ENCODE results near the gene HSD3B1. TPM values are rescaled to one million over a fixed set of nuclear protein-coding genes. Genes with fewer than 3 reads are reported as not detected.

Gene HSD3B1
- not detected in 2 replicates for total RNA-seq
- polyA plus RNA-seq (2012) = 0.05 TPM

DNA sequence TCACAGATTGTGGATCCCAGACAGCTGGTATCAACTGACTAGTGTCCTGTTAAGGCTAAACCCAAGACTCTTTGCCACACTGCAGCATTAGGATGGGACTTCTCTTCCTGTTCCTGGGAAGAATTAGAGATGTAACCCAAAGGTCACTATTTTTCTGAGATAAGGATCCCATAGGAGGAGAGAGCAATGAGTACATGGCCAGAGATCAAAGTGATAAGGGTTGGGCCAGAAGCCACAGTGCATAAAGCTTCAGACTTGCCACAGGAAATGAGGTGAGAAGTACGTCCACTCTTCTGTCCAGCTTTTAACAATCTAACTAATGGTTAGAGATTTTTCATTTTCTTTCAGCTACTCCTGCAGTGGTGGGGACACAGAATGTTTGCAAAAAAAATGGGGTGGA, at the start of gene HSD3B1:
Gene HSD3B1, plus strand, starts transcription at position 270 of the 400 bp plus-strand sequence. CDS start 267 bp downstream, outside the sequence.
- DNase-seq (ENCODE audit: low read depth) = no peak

DNA sequence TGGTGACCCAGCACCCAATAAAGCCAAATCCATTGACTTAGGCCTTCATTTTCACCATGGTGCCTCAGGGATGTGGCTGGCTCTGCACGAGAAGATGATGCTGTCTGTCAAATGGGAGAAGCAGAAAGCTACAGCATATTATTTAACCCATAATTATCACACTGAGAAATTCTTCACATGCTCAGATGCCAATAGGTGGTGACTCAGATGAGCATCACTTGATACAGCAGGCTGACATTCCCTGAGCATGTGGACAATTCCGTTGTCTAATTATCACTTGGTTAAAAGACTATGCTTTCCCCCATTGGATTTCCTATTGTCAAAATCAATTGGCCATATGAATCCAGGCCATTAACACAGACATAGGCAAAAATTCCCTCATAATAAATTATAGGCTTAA, 44.0 kb upstream of the HSD3B1 start:
- DNase-seq (ENCODE audit: low read depth) = peak; percentile 6

DNA sequence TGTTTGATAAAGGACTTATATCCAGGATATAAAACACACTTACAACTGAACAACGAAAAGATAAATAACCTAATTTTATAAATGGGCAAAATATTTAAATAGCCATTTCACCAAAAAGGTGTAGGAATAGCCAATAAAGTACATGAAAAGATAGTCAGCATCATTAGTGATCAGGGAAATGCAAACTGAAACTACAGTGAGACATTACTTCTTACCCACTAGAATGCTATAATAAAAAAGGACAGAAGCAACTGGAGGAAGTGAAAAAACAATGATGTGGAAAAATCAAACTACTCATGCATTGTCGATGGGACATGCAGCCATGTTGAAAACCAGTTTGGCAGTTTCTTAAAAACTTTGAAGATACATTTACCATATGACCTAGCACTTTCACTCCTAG, 43.4 kb upstream of the HSD3B1 start:
- DNase-seq (ENCODE audit: low read depth) = no peak

DNA sequence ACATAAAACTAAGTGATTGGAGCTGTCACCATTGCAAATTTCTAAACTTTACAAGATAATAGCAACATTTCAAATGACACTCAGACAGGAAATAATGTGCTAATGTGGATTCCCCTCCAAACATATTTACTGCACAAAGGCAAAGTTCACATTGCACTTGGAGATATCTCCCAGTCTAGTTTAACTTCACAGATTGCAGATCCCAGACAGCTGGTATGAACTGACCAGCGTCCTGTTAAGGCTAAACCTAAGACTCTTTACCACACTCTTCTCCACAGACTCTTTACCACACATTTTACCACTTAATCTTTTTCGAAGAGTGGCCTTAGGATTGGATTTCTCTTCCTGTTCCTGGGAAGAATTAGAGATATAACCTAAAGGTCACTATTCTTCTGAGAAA, 40.6 kb upstream of the HSD3B1 start:
- DNase-seq (ENCODE audit: low read depth) = no peak

DNA sequence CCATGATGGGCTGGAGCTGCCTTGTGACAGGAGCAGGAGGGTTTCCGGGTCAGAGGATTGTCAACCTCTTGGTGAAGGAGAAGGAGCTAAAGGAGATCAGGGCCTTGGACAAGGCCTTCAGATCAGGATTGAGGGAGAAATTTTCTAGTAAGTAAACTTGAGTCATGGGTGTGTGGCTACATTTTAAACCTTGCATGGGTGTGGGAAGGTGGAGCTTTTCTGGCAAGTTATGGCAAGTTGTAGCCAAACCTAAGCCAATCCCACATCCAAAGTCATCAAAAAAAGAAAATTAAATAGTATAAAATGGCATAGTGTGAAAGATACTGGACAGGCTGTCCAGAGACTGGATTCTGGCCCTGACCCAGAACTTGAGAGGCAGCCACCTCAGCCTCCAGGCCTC, 39.8 kb upstream of the HSD3B1 start:
- no peak for DNase-seq (ENCODE audit: low read depth)

DNA sequence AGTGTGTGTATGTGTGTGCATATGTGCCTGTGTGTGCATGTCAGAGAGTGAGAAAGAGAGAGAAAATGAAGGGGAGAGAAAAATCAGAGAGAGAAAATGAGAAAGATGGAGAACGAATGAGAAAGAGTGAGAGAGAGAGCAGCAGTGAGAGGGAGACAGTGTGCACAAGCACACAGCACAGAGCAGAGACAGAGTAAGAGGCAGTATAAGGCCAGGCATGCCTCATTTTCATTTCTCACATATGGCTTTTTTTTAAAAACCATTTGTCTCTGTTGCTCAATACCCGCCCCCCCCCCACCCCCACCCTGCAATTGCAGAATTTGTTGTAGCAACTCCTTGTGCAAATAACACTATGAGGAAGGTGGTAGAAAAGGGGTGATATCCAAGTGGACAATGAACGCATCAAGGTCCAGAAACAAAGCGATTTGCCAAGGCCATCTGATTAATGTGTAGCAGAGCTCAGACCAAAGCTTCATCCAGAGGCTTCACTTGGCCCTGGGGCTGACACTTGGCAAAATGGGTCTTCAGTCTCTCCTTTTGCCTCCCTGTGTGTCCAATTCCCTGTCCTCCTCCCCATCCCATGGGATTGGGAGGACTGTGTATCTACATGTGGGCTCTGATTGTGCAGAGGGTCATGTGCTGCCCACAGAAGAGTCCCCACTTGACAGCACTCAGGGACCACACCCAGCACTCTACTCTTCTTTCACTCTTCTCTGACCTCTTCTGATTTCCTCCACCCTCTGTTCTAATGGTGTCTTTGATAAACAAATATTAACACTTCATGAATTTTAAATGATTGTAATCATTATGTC, 38.9 kb upstream of the HSD3B1 start:
- DNase-seq (ENCODE audit: low read depth) = no peak

DNA sequence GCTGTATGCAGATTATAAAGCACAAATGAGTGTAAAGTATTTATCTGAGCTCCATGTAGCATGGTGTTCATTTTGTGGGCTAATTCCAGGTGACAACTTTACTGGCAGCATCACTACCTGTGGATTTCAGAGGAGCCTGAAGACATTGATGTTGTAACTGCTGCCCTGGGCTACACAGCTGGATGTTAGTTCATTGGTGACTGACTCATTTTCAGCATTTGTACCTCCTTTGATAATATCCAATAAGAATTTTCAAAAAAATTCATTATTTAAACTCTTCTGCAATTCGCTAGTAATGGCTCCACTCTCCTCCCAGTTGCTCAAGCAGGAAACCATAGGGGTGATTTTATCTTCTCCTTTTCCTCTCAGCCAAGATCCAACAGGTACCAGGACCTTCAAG, 37.3 kb upstream of the HSD3B1 start:
- no peak for DNase-seq (ENCODE audit: low read depth)

DNA sequence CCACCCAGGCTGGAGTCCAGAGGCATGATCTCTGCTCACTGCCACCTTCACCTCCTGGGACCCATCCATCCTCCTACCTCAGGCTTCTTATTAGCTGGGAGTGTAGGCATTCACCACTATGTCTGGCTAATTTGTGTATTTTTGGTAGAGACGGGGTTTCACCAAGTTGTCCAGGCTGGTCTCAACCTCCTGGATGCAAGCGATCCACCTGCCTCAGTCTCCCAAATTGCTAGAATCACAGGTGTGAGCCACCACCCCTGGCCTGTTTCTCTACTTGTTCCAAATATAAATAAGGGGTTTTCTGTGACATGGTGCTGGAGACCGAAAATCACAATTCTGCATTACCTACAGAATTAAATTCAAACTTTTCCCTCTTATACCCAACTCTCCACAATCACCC, 36.6 kb upstream of the HSD3B1 start:
- no peak for DNase-seq (ENCODE audit: low read depth)

DNA sequence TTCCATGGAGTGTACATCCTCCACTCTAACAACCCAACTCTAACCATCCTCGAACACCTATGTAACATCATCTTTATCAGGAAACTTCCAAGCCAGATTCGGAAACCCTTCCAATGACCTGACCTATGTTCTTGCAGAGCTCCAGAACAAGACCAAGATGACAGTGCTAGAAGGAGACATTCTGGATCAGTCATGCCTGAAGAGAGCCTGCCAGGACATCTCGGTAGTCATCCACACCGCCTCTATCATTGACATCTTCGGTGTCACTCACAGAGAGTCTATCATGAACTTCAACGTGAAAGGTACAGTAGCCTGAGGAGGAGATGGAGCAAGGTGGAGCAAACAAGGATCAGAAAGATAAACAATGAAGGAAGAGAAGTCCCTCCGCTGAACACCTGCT, 36.1 kb upstream of the HSD3B1 start:
- DNase-seq (ENCODE audit: low read depth) = no peak

DNA sequence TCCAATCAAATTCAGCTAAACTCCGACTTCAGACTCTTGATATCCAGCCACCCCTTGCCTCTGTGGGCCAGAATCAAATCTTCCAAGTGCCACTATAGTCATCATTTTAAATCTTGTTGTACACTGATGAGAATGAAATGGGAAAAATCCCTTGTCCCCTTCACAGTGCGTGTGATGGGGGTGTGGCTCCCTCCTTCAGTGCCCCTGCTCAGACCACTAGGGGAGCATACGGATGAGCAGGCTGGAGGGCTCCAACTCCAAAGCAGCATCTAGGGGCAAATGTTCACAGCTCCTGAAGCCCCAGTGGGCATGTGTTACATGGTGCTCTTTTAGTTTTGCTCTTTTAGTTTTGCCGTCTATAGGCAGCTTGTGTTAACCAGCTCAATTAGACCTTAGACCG, 35.4 kb upstream of the HSD3B1 start:
- DNase-seq (ENCODE audit: low read depth) = no peak

DNA sequence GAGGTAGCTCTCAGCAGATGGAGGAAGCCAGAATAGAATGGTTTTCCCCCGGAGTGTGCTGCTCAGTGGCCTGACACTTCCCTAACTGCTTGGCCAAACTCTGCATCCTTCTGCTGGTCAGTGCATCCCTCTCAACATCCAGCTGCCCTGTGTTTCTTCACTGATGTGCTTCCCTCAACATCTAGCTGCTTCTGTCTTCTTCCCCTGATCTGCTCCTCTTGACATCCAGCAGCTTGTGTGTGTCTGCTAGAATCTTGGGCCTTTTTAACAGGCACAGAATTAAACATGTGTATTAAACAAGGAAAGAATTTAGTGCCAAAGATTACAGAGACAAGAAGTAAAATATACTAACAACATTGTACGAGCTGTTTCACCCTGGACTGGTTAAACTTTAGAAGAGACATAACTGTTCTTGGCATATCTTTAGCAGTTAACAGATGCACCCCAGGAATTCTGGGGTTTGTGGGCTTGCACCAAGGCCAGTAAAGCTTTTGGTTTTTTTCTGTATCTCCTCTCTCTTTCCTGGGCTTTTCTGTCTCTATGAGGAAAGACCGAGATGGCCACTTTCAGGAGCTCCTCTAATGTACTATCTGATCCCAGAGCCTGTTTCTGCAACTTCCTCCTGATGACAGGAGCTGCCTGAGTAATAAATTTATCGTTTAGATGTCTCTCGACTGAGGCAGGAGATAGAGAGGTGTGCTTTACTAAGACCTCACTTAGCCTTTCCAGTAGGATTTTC, 34.8 kb upstream of the HSD3B1 start:
- DNase-seq (ENCODE audit: low read depth) = no peak

DNA sequence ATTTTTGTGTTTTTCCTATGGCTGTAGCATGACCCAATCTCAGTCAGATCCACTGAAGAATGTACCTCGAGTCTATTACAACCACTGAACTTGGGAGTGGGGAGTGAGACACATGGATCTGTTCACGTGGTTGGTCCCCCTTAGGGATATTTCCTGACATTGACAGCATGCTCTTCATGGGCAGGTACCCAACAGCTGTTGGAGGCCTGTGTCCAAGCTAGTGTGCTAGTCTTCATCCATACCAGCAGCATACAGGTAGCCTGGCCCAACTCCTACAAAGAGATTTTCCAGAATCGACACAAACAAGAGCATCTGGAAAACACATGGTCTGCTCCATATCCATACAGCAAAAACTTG, 34.2 kb upstream of the HSD3B1 start:
- DNase-seq (ENCODE audit: low read depth) = no peak

DNA sequence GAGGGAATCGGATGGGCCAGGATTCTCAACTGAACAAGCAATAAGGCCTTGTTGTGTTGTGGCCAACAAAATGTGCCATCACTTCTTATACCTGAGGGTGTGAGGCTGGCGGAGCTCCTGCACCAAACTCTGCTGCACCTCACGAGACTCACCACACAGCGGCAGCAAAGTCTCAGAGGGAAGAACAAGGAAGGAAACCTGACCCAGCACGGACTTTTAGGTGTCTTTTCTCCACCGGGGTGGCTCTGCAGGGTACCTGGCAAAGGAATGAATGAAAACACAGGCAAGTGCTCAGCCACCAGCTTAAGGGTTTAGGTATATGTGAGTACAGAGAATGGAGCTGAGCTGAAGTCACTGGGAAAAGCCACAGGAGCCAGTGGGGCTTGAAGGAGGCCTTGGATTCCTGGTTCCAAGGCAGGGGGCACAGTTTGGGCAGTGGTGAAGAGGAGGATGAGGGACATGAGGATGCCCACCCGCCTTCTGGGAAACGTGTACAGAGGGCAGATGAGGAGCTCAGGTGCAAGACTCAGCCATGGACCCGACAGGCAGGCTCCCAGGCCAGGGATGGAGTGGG, 31.1 kb upstream of the HSD3B1 start:
- peak; percentile 47 for DNase-seq (ENCODE audit: low read depth)

DNA sequence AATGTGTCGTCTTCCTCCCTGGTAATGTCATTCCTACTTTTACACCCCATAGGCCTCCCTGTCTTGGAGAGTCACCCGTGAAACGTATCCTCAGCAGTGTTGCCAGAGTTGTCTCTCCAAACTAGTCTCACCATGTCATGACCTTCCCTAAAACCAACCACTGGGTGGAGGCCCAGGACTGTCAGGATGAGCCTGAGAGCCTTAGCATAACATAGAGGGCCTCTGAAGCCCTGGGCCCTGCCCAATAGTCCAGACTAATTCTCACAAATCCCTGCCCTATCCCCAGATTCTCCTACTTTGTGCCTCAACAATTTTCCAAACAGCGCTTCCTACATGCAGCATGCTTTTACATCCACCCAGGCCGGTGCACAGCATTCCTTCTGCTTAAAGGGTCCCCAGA, 29.3 kb upstream of the HSD3B1 start:
- no peak for DNase-seq (ENCODE audit: low read depth)

DNA sequence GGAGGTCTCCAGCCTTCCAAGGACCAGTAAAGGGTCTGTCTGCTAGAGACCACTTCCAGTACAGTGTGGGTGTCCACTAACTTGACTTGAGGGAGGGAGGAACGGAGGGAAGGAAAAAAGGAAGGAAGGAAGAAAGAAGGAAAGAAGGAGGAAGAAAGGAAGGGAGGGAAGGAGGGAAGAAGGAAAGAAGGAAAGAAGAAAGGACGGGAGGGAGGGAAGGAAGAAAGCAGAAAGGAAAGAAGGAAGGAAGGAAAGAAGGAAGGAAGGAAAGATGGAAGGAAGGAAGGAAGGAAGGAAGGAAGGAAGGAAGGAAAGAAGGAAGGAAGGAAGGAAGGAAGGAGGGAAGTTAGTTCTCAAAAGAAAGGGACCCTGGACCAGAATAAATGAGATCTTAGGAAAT, 26.8 kb upstream of the HSD3B1 start:
- no peak for DNase-seq (ENCODE audit: low read depth)

DNA sequence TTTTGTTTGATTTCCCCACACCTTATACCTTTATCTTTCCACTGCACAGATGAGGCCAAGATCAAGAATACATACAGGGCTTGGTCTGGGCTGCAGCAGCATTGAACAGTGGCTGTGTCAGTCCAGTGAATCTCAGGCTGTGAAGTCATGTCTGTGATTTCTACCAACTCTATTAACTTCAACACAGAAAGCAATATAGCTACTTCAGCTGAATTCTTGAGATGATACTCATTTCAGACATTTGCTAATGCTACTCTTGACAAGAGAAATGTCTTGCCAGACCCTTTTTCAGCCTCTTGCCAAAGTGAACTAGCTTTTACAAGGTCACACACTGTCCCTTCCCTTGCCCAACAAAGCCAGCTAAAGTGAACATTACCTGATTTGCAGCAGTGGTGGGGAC, 25.1 kb upstream of the HSD3B1 start:
- no peak for DNase-seq (ENCODE audit: low read depth)

DNA sequence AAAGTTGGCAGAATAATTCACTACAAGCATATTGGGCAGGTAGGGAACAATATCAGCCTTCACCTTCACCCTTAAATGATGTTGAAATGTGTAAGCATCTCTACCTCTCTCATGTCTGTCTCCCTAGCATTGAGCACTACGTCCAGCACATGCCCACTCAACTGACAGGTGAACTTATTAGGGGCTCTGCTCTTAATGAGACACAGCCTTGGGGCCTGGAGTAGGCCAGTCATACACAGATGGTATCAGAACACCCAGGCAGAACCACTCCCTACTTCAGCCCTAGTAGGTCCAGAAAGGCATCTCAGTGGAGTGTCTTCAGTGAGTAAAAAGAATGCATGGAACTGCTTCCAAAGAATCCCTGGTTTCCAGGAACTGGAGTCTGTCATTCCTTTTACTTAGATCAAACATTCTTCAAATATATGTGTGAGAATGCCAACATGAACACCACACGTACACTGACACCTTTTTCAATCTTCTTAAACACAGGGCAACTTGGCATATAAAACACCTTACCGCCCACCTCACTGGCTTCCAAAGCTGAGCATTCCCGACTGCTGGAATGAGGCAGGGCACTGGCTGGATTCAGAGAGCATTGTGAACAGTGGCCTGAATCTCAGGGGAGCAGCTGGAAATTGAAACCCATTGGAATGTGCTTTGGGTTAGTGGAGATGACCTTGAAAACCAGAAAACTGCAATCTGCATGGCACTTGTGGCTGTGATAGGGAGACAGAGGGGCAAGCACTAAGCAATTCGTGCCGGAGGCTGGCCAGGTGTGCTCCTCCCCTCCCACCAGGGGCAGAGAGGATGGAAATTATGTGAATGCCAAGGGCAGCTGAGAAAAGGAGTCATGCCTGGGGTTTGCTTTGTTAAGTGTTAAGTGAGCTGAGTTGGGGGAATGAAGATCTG, 24.2 kb upstream of the HSD3B1 start:
- DNase-seq (ENCODE audit: low read depth) = peak; percentile 9

DNA sequence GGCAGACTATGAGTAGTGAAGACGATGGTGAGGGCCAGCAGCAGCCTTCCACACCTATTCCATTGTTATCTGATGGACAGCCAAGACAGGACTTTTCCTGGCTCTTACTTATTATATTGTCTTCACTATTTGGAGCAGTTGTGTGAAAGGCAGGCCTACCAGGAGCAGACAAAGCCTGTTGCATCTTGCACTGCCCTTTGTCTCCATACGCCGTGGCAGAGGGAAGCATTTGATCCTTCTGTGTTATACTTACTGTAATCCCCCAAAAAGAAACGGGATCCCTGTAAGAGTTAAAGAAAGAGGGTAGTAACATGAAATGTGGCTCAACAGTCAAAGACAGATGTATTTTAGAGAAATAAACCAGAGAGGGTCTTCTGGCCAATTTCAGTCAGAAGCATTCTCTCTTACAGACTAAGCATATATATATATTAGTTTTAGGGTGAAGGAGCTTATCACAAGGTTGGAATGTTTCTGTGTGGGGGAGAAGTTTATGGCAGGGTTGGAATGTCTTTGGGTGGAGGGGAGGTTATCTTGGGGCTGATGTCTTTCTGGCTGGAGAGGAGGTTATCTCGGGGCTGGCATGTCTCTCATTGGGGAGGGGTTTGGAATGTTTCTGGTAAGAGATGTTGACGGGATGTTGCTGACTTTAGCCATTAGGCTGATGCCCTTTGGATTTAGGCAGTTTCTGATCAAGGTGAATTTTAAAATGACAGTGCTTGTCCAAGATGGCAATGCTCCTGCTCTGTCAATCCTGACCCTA, 23.4 kb upstream of the HSD3B1 start:
- DNase-seq (ENCODE audit: low read depth) = no peak

DNA sequence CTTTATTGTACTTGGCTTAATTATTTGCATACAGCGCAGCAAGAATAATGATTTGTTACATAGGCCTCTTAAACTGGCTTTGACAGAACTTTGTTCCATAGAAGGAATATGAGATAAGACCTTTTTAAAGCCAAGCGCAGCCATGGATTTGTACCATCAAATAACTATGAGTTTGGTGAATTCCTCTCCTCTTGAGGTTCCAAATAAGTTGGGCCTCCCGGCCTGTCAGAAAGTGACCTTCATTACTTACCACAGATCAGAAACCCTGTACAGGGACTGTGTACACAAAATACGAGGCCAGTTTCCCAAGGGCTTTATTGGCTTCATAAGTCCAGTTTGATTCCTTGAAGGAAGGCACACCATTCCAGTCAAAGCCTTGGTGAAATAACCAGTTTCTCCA, 21.8 kb upstream of the HSD3B1 start:
- no peak for DNase-seq (ENCODE audit: low read depth)

DNA sequence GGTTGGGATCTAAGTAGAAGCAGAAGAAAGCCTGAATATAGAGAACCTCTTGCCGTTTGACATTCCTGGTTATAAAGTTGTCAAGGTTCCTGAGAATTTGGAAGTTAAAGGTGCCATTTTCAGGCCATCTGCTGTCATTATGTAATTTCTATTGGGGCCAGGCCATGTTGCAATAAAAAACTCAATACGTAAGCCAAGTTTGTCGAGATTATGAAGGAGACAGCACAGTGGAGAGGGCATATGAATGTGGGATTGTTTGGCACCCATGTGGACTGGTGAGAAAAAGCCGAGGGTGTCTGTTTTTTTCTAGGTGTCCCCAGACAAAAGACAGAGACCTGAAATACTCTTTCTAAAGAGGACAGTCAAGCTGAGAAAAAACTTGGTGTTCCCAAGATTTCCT, 18.8 kb upstream of the HSD3B1 start:
- no peak for DNase-seq (ENCODE audit: low read depth)

DNA sequence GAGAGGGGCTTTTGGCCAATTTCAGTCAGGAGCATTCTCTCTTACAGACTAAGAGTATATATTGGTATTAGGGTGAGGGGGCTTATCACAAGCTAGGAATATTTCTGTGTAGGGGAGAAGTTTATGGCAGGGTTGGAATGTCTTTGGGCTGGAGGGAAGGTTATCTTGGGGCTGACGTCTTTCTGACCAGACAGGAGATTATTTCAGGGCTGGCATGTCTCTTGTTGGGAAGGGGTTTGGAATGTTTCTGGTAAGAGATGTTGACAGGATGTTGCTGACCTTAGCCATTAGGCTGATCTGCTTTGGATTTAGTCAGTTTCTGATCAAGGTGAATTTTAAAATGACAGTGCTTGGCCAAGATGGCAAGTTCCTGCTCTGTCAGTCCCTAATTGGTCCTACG, 17.8 kb upstream of the HSD3B1 start:
- DNase-seq (ENCODE audit: low read depth) = no peak

Data from myocyte (in vitro differentiated cells).